Ishikawa (cell line): ENCODE data around the gene TMEM132D.

Experiments
- CREB1 ChIP-seq: IDR thresholded peaks from 2 replicates; pipeline ENCODE4 v1.6.1; 2012; ENCODE audit warnings: low read depth
- EGR1 ChIP-seq: IDR thresholded peaks from 2 replicates; pipeline ENCODE4 v1.6.1; 2012
- EP300 ChIP-seq: IDR thresholded peaks from 2 replicates; pipeline ENCODE4 v1.6.1; 2012; ENCODE audit warnings: borderline replicate concordance
- YY1 ChIP-seq: IDR thresholded peaks from 2 replicates; pipeline ENCODE4 v1.6.1; 2012; ENCODE audit warnings: low read depth

GRCh38 chr12:129096184-129096583 is 807.6 kb downstream of the TMEM132D start:
- TF ChIP-seq YY1, result no peak
- TF ChIP-seq EGR1, result no peak
- TF ChIP-seq EP300, result no peak
- no peak for TF ChIP-seq CREB1
